ENCODE data around the gene EPHA3. TPM values are rescaled to one million over a fixed set of nuclear protein-coding genes. Genes with fewer than 3 reads are reported as not detected.

Gene EPHA3
- polyA plus RNA-seq, 1 donor from 2014 or later, result 33.0 TPM

GRCh38 chr3:89419647-89420241 lies 312.3 kb downstream of the EPHA3 start:
- H3K9me2 ChIP-seq (ENCODE audit: insufficient read depth, low read length), result no peaks in the 10 kb centered on the region

GRCh38 chr3:89426060-89426459 lies 318.6 kb downstream of the EPHA3 start:
- Histone ChIP-seq H2AFZ (ENCODE audit: low read depth, low read length) (no peak overlapping the region), H4K20me1 (ENCODE audit: insufficient read depth) (no peaks in the 10 kb centered on the region), H3K4me3 (ENCODE audit: low read length) (peak overlapping the region; percentile 11), H3K27me3 (ENCODE audit: insufficient read depth, low read depth, low read length) (no peaks in the 10 kb centered on the region), H3K27ac (ENCODE audit: low read length) (peak overlapping the region; percentile 11), H3K4me2 (ENCODE audit: low read length) (no peak overlapping the region), H3F3A (ENCODE audit: insufficient read depth, low read length, poor library complexity, severe bottlenecking) (no peaks in the 10 kb centered on the region), H3K9me3 (ENCODE audit: low read length) (no peaks in the 10 kb centered on the region), H3K9me2 (ENCODE audit: insufficient read depth, low read length) (no peaks in the 10 kb centered on the region), H3K36me3 (ENCODE audit: insufficient read depth, low read length) (no peaks in the 10 kb centered on the region), H3K9ac (ENCODE audit: low read length) (no peak overlapping the region), H3K79me2 (replicated peaks; ENCODE audit: insufficient read depth, low read length) (no peaks in the 10 kb centered on the region)
- TF ChIP-seq EZH2 (IDR thresholded peaks at IDR 0.05; ENCODE audit: borderline replicate concordance, insufficient read depth, low read length, poor library complexity, severe bottlenecking) (no peak), CTCF (IDR thresholded peaks at IDR 0.05; ENCODE audit: poor library complexity, severe bottlenecking) (no peak), REST (IDR thresholded peaks at IDR 0.05; ENCODE audit: borderline replicate concordance) (no peak), SMC3 (conservative IDR thresholded peaks at IDR 0.05; ENCODE audit: poor library complexity) (no peak), POLR2AphosphoS5 (IDR thresholded peaks at IDR 0.05) (no peak)

More at GRCh38 chr3:89419647-89420241, 312.3 kb downstream of the EPHA3 start:
- Histone ChIP-seq H3K27ac (ENCODE audit: low read length) (no peak overlapping the region), H3K79me2 (replicated peaks; ENCODE audit: insufficient read depth, low read length) (no peaks in the 10 kb centered on the region), H3K27me3 (ENCODE audit: insufficient read depth, low read depth, low read length) (no peaks in the 10 kb centered on the region), H3K9me3 (ENCODE audit: low read length) (no peaks in the 10 kb centered on the region), H2AFZ (ENCODE audit: low read depth, low read length) (no peak overlapping the region), H3K36me3 (ENCODE audit: insufficient read depth, low read length) (no peaks in the 10 kb centered on the region), H3K4me3 (ENCODE audit: low read length) (no peak overlapping the region), H4K20me1 (ENCODE audit: insufficient read depth) (no peaks in the 10 kb centered on the region), H3K9ac (ENCODE audit: low read length) (no peak overlapping the region), H3K4me2 (ENCODE audit: low read length) (no peak overlapping the region), H3F3A (ENCODE audit: insufficient read depth, low read length, poor library complexity, severe bottlenecking) (no peaks in the 10 kb centered on the region)
- TF ChIP-seq POLR2AphosphoS5 (IDR thresholded peaks at IDR 0.05) (no peak), TAF1 (IDR thresholded peaks at IDR 0.05; ENCODE audit: low read depth) (no peak), MXI1 (conservative IDR thresholded peaks at IDR 0.05; ENCODE audit: poor library complexity, severe bottlenecking) (no peak), RAD21 (conservative IDR thresholded peaks at IDR 0.05) (no peak), REST (IDR thresholded peaks at IDR 0.05; ENCODE audit: borderline replicate concordance) (no peak), CTCF (IDR thresholded peaks at IDR 0.05; ENCODE audit: poor library complexity, severe bottlenecking) (no peak), SMC3 (conservative IDR thresholded peaks at IDR 0.05; ENCODE audit: poor library complexity) (no peak), EP300 (conservative IDR thresholded peaks at IDR 0.05; ENCODE audit: poor library complexity, severe bottlenecking) (no peak), EZH2 (IDR thresholded peaks at IDR 0.05; ENCODE audit: borderline replicate concordance, insufficient read depth, low read length, poor library complexity, severe bottlenecking) (no peak)
